Skin epidermis (tissue), 12 donors: ENCODE results near the gene HUWE1.

Experiments used
- H3K27ac ChIP-seq, 21 experiments: fragments of 200-600 bp; sonication (generic) in 11 of 21; one replicate each; pipeline ENCODE4 v1.5.0; 2020; ENCODE audit warnings: mild to moderate bottlenecking in 3 of 21, inconsistent platforms in 2 of 21, moderate library complexity in 2 of 21
- H3K4me3 ChIP-seq, 7 experiments: fragments of 200-600 bp; sonication (generic) in 2 of 7; one replicate each; pipeline ENCODE4 v1.5.0; 2020; ENCODE audit warnings: inconsistent platforms in 2 of 7, mild to moderate bottlenecking in 2 of 7, moderate library complexity in 1 of 7

The HUWE1 gene

GRCh38 chrX:53688300-53688699 lies 1.8 kb upstream of the HUWE1 start:
- no peak overlapping the region for H3K4me3 ChIP-seq

GRCh38 chrX:53685711-53686110 lies 808 bp downstream of the HUWE1 start:
- peak overlapping the region in 20 of 21 experiments; percentile 79 to 93 (median 88) for H3K27ac ChIP-seq

More at GRCh38 chrX:53688300-53688699, 1.8 kb upstream of the HUWE1 start:
- no peak overlapping the region for H3K27ac ChIP-seq

GRCh38 chrX:53684415-53685192 lies 1.9 kb downstream of the HUWE1 start:
- H3K4me3 ChIP-seq: peak overlapping the region in 6 of 7 experiments; percentile 56 to 69 (median 66)
- peak overlapping the region in 16 of 21 experiments; percentile 1 to 92 (median 72) for H3K27ac ChIP-seq

More at GRCh38 chrX:53685711-53686110, 808 bp downstream of the HUWE1 start:
- peak overlapping the region; percentile 48 to 73 (median 66) for H3K4me3 ChIP-seq

- peak overlapping the region; percentile 52 to 73 (median 63) for H3K4me3 ChIP-seq
- H3K27ac ChIP-seq: peak overlapping the region; percentile 72 to 96 (median 90)
Measured at GRCh38 chrX:53683556-53684414, 2.7 kb downstream of the HUWE1 start.

- peak overlapping the region; percentile 52 to 73 (median 63) for H3K4me3 ChIP-seq
- peak overlapping the region; percentile 72 to 96 (median 90) for H3K27ac ChIP-seq
Measured at GRCh38 chrX:53682885-53683555, 3.5 kb downstream of the HUWE1 start.

- Histone ChIP-seq H3K27ac (no peak overlapping the region), H3K4me3 (no peak overlapping the region)
Measured at GRCh38 chrX:53681661-53682060, 4.9 kb downstream of the HUWE1 start.

- Histone ChIP-seq H3K4me3 (no peak overlapping the region), H3K27ac (no peak overlapping the region)
Measured at GRCh38 chrX:53678667-53679066, 7.9 kb downstream of the HUWE1 start.

- Histone ChIP-seq H3K27ac (no peak overlapping the region), H3K4me3 (no peak overlapping the region)
Measured at GRCh38 chrX:53677286-53677685, 9.2 kb downstream of the HUWE1 start.

GRCh38 chrX:53674581-53674980 lies 11.9 kb downstream of the HUWE1 start:
- Histone ChIP-seq H3K4me3 (no peak overlapping the region), H3K27ac (no peak overlapping the region)

- H3K4me3 ChIP-seq: no peak overlapping the region
- H3K27ac ChIP-seq: no peak overlapping the region
Measured at GRCh38 chrX:53669258-53669657, 17.3 kb downstream of the HUWE1 start.

GRCh38 chrX:53666171-53666570 lies 20.3 kb downstream of the HUWE1 start:
- Histone ChIP-seq H3K27ac (no peak overlapping the region), H3K4me3 (no peak overlapping the region)

GRCh38 chrX:53660004-53660403 lies 26.5 kb downstream of the HUWE1 start:
- Histone ChIP-seq H3K27ac (no peak overlapping the region), H3K4me3 (no peak overlapping the region)

- Histone ChIP-seq H3K4me3 (no peak overlapping the region), H3K27ac (no peak overlapping the region)
Measured at GRCh38 chrX:53659039-53659438, 27.5 kb downstream of the HUWE1 start.

GRCh38 chrX:53656845-53657244 lies 29.7 kb downstream of the HUWE1 start:
- Histone ChIP-seq H3K4me3 (no peak overlapping the region), H3K27ac (no peak overlapping the region)

- H3K4me3 ChIP-seq: no peak overlapping the region
- no peak overlapping the region for H3K27ac ChIP-seq
Measured at GRCh38 chrX:53654376-53654775, 32.1 kb downstream of the HUWE1 start.

GRCh38 chrX:53644751-53645150 lies 41.8 kb downstream of the HUWE1 start:
- no peak overlapping the region for H3K4me3 ChIP-seq
- no peak overlapping the region for H3K27ac ChIP-seq

GRCh38 chrX:53642337-53642736 lies 44.2 kb downstream of the HUWE1 start:
- Histone ChIP-seq H3K27ac (no peak overlapping the region), H3K4me3 (no peak overlapping the region)

- Histone ChIP-seq H3K27ac (no peak overlapping the region), H3K4me3 (no peak overlapping the region)
Measured at GRCh38 chrX:53639257-53639656, 47.3 kb downstream of the HUWE1 start.

- Histone ChIP-seq H3K4me3 (no peak overlapping the region), H3K27ac (no peak overlapping the region)
Measured at GRCh38 chrX:53637479-53637878, 49.0 kb downstream of the HUWE1 start.

- H3K4me3 ChIP-seq: no peak overlapping the region
- H3K27ac ChIP-seq: no peak overlapping the region
Measured at GRCh38 chrX:53631156-53631555, 55.4 kb downstream of the HUWE1 start.
